ENCODE data around the gene ARIH2. TPM values are rescaled to one million over a fixed set of nuclear protein-coding genes. Genes with fewer than 3 reads are reported as not detected.
A peak's percentile ranks its signal among the peaks of the same experiment; 100 is the strongest.

The ARIH2 gene
- total RNA-seq, 2 donors from 2014 or later, result 70.9 to 125 TPM

GRCh38 chr3:48915296-48915695 is 3.3 kb upstream of the ARIH2 start:
- no peaks in the 10 kb centered on the region for H3K9me3 ChIP-seq
- no peaks in the 10 kb centered on the region for H3K4me1 ChIP-seq (replicated peaks)
- H3K27ac ChIP-seq, result no peak overlapping the region
- H3K27me3 ChIP-seq (replicated peaks; ENCODE audit: insufficient read depth), result no peaks in the 10 kb centered on the region
- TF ChIP-seq POLR2AphosphoS5 (IDR thresholded peaks at IDR 0.05) (no peak), POLR2A (IDR thresholded peaks at IDR 0.05) (no peak), CTCF (IDR thresholded peaks at IDR 0.05) (no peak)
- intact Hi-C loops (cut with DNase I), result loop anchor here (5.0 kb wide), 1 partner anchor 92 kb away; the partner anchor contains the start of gene WDR6
- H3K36me3 ChIP-seq, result no peaks in the 10 kb centered on the region
- DNase-seq (ENCODE audit: low spot score), result no peak
- H3K4me3 ChIP-seq, result no peak overlapping the region
- WGBS, result 100% methylated on average over 1 of the region's 1 CpG

GRCh38 chr3:48919215-48920138 is 835 bp downstream of the ARIH2 start:
- under 1% methylated on average over 54 of the region's 54 CpGs for WGBS
- Histone ChIP-seq H3K27ac (peak overlapping the region; percentile 92 to 95), H3K36me3 (no peaks in the 10 kb centered on the region), H3K27me3 (replicated peaks; ENCODE audit: insufficient read depth) (no peaks in the 10 kb centered on the region), H3K4me3 (peak overlapping the region; percentile 71 to 80), H3K4me1 (replicated peaks) (no peaks in the 10 kb centered on the region), H3K9me3 (no peaks in the 10 kb centered on the region)
- intact Hi-C loops (cut with DNase I), result loop anchor here (5.0 kb wide), 1 partner anchor 88 kb away; the partner anchor contains the start of gene WDR6
- TF ChIP-seq POLR2A (IDR thresholded peaks at IDR 0.05), result no peak
- no peak for TF ChIP-seq CTCF (IDR thresholded peaks at IDR 0.05)
- TF ChIP-seq POLR2AphosphoS5 (IDR thresholded peaks at IDR 0.05), result no peak
- DNase-seq (ENCODE audit: low spot score), result peak; percentile 5

GRCh38 chr3:48926425-48927392 is 8.1 kb downstream of the ARIH2 start:
- H3K4me3 ChIP-seq, result no peak overlapping the region
- DNase-seq (ENCODE audit: low spot score), result no peak
- no peaks in the 10 kb centered on the region for H3K4me1 ChIP-seq (replicated peaks)
- no peaks in the 10 kb centered on the region for H3K9me3 ChIP-seq
- H3K36me3 ChIP-seq, result no peaks in the 10 kb centered on the region
- H3K27me3 ChIP-seq (replicated peaks; ENCODE audit: insufficient read depth), result no peaks in the 10 kb centered on the region
- no peak for TF ChIP-seq POLR2AphosphoS5 (IDR thresholded peaks at IDR 0.05)
- no peak for TF ChIP-seq POLR2A (IDR thresholded peaks at IDR 0.05)
- no peak for TF ChIP-seq CTCF (IDR thresholded peaks at IDR 0.05)
- 76% methylated on average over 11 of the region's 11 CpGs for WGBS
- intact Hi-C loops (cut with DNase I), result no loop called here
- H3K27ac ChIP-seq, result no peak overlapping the region

GRCh38 chr3:48927928-48928327 is 9.3 kb downstream of the ARIH2 start:
- Histone ChIP-seq H3K9me3 (no peaks in the 10 kb centered on the region), H3K27ac (no peak overlapping the region), H3K36me3 (no peaks in the 10 kb centered on the region), H3K4me1 (replicated peaks) (peaks cover 5% of the 10 kb centered on the region), H3K27me3 (replicated peaks; ENCODE audit: insufficient read depth) (no peaks in the 10 kb centered on the region), H3K4me3 (no peak overlapping the region)
- TF ChIP-seq POLR2AphosphoS5 (IDR thresholded peaks at IDR 0.05) (no peak), POLR2A (IDR thresholded peaks at IDR 0.05) (no peak), CTCF (IDR thresholded peaks at IDR 0.05) (no peak)
- DNase-seq (ENCODE audit: low spot score), result no peak
- 16% methylated on average over 2 of the region's 2 CpGs for WGBS
- intact Hi-C loops (cut with DNase I), result no loop called here
